Stimulated activated CD4-positive, alpha-beta T cell treated with anti-CD3 and anti-CD28 coated beads, Interleukin-2, amount 100 ng/mL, for 24 hours (primary cell): ENCODE results near the gene SBK2.
A peak's percentile ranks its signal among the peaks of the same experiment; 100 is the strongest.

Experiments used
- DNase-seq, 2 donors: peaks; one replicate each; pipeline ENCODE4 v3.0.0-alpha.2; 2020

The SBK2 gene

DNA sequence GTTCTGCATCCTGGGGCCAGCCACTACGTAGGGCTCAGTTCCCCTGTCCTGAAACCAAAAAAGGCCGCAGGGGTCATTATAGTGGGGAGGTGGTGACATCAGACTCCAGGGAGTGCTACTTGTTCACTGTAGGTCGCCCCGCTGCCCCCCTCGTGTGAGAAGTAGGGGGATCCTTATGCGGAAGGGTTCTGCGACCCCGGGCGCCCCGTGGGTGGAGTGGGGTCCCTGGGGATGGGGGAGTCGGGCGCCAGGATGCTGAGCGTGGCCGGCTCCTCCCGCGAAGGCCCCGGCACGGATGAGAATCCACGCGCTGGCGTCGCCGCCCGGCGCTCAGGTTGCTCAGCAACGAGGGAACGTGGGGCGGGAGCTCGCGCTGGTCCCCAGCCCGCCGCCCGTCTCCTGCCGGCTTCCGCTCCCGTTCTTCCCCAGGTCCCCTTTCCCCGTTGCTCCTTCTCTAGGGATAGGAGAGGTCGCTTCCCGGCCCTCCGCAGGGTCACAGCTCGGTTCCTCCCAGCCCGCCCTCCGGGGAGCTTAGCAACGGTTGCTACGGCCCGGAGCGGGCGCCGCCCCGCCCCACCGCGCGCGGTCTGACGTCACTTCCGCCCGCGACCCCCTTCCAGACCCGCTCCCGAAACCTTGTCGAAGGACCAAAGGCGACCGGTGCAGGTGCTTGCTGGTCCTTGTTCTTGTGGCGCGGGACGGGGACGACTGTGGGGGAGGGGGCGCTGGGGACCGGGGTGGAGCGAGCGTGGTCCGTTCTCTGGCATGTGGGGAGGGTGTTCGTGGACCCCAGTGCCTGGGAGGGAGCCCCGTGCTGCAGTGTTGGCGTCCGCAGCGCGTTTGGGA, 52.1 kb downstream of the SBK2 start, which contains the start of gene NAT14:
TSS of gene NAT14 (plus strand) at position 596 of the 846 bp plus-strand sequence. CDS start 521 bp downstream, outside the sequence.
- DNase-seq, result peak; percentile 66 to 77

- no peak for DNase-seq
Observed at GRCh38 chr19:55483706-55484592, 53.0 kb downstream of the SBK2 start.

DNA sequence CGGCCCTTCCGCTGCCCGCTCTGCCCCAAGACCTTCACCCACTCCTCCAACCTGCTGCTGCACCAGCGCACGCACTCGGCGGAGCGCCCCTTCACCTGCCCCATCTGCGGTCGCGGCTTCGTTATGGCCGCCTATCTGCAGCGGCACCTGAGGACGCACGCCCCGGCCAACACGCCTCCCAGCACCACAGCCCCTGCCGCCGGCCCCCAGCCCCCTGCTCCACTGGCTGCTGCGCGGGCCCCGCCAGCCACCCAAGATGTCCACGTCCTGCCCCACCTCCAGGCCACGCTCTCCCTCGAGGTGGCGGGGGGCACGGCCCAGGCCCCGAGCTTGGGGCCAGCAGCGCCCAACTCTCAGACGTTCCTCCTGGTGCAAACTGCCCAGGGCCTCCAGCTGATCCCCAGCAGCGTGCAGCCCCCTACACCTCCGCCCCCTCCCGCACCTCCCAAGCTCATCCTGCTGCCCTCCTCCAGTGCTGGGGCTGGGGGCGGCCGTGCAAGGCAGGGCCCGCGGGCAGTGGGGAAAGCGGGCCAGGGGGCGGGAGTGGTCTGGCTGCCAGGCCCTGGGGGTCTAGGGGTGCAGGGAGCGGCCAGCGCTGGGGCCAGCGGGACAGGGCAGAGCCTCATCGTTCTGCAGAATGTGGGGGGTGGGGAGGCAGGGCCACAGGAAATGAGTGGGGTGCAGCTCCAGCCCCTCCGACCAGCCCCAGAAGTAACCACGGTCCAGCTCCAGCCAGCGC, 53.8 kb downstream of the SBK2 start:
- no peak for DNase-seq

DNA sequence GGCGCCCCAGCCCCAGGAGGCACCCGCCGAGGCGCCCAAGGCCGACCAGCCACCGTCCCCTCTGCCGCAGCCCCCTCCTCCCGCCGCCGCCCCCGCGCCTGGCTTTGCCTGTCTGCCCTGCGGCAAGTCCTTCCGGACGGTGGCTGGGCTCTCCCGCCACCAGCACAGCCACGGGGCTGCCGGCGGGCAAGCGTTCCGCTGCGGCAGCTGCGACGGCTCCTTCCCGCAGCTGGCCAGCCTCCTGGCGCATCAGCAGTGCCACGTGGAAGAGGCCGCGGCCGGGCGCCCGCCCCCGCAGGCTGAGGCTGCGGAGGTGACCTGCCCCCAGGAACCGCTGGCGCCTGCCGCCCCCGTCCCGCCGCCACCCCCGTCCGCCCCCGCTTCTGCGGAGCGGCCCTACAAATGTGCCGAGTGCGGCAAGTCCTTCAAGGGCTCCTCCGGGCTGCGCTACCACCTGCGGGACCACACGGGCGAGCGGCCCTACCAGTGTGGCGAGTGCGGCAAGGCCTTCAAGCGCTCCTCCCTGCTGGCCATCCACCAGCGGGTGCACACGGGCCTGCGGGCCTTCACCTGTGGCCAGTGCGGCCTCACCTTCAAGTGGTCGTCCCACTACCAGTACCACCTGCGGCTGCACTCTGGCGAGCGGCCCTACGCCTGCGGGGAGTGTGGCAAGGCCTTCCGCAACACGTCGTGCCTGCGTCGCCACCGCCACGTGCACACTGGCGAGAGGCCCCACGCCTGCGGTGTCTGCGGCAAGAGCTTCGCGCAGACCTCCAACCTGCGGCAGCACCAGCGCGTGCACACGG, 54.6 kb downstream of the SBK2 start:
- DNase-seq, result no peak

GRCh38 chr19:55481794-55482155, 55.2 kb downstream of the SBK2 start:
- DNase-seq, result no peak

GRCh38 chr19:55481148-55481793, 55.7 kb downstream of the SBK2 start:
- no peak for DNase-seq

GRCh38 chr19:55479451-55480230, 57.3 kb downstream of the SBK2 start:
- no peak for DNase-seq

- no peak for DNase-seq
Observed at GRCh38 chr19:55479045-55479444, 57.9 kb downstream of the SBK2 start.
